Caco-2 (cell line): ENCODE data around the gene HOXA11. TPM values are rescaled to one million over a fixed set of nuclear protein-coding genes. Genes with fewer than 3 reads are reported as not detected.
A peak's percentile ranks its signal among the peaks of the same experiment; 100 is the strongest.

Source experiments
- BruUV-seq: library from RNA; stranded (reverse); fragments of 400-500 nt; replicated peaks from 2 replicates; lab custom pipeline; 2021; lab: Mats Ljungman, UMichigan
- CTCF ChIA-PET: fragments of 300-600 bp; sonication (Branson Sonifier 250); formaldehyde crosslinking; loops from one replicate; lab custom pipeline; 2022; ENCODE audit warnings: antibody characterized with exemption; lab: Charles Lee
- POLR2A ChIA-PET: fragments of 300-600 bp; sonication (Branson Sonifier 250); formaldehyde crosslinking; loops from one replicate; lab custom pipeline; 2022; ENCODE audit warnings: antibody characterized with exemption; lab: Charles Lee
- DNase-seq, 2 experiments: peaks; one replicate each; pipeline versions ENCODE4 v3.0.0 to v3.0.0-alpha.2; 2020 to 2022
- H3K27me3 ChIP-seq: replicated peaks from 2 replicates; pipeline ENCODE4 v1.6.0; 2011; ENCODE audit warnings: low read length; ENCODE audit not compliant: control insufficient read depth, insufficient read depth
- H3K36me3 ChIP-seq: 2 replicates; pipeline ENCODE4 v1.5.1; 2011; ENCODE audit warnings: low read length; ENCODE audit not compliant: control insufficient read depth, insufficient read depth
- H3K4me1 ChIP-seq: fragments of 250-450 bp; sonication (Bioruptor Pico); 2 replicates; pipeline ENCODE4 v1.5.1; 2020; ENCODE audit warnings: mild to moderate bottlenecking
- H3K4me3 ChIP-seq: 2 replicates; pipeline ENCODE4 v1.5.1; 2011; ENCODE audit warnings: low read depth, mild to moderate bottlenecking, control low read depth, low read length
- H3K9me3 ChIP-seq: fragments of 250-450 bp; sonication (Bioruptor Pico); 2 replicates; pipeline ENCODE4 v1.5.1; 2020; ENCODE audit warnings: mild to moderate bottlenecking, moderate library complexity
- H3K27ac Mint-ChIP-seq: one replicate; pipeline ENCODE4 v1.8.0; 2022; ENCODE audit warnings: mixed read lengths; ENCODE audit not compliant: unreplicated experiment
- H3K27me3 Mint-ChIP-seq: one replicate; pipeline ENCODE4 v1.8.0; 2022; ENCODE audit warnings: mixed read lengths; ENCODE audit not compliant: insufficient read depth, unreplicated experiment
- H3K36me3 Mint-ChIP-seq: one replicate; pipeline ENCODE4 v1.8.0; 2022; ENCODE audit warnings: mild to moderate bottlenecking, mixed read lengths; ENCODE audit not compliant: insufficient read depth, unreplicated experiment
- H3K4me1 Mint-ChIP-seq: one replicate; pipeline ENCODE4 v1.8.0; 2022; ENCODE audit warnings: low read depth, mixed read lengths; ENCODE audit not compliant: unreplicated experiment
- H3K4me3 Mint-ChIP-seq: one replicate; pipeline ENCODE4 v1.8.0; 2022; ENCODE audit warnings: mild to moderate bottlenecking, moderate library complexity, mixed read lengths; ENCODE audit not compliant: unreplicated experiment
- H3K9me3 Mint-ChIP-seq: one replicate; pipeline ENCODE4 v1.8.0; 2022; ENCODE audit warnings: mixed read lengths; ENCODE audit not compliant: unreplicated experiment
- intact Hi-C: fragments of 100-400 bp; cut with micrococcal nuclease; formaldehyde crosslinking; loops from one replicate; pipeline ENCODE4 v1.10.0; 2022; ENCODE audit not compliant: unreplicated experiment
- total RNA-seq: library from RNA; stranded (reverse); gene quantifications from 2 replicates; pipeline ENCODE4 v1.2.3, GENCODE V29; 2022
- TF ChIP-seq, protein P1 (sequence below), 2 experiments: fragments of 200-600 bp in 1 of 2; IDR thresholded peaks; 1 replicate in 1 of 2; 2 replicates in 1 of 2; pipeline versions ENCODE4 v1.5.1 to v1.8.0; 2011 to 2022; ENCODE audit warnings: antibody characterized with exemption in 1 of 2, control low read depth in 1 of 2, inconsistent platforms in 1 of 2, low read depth in 1 of 2, low read length in 1 of 2, mild to moderate bottlenecking in 1 of 2, moderate library complexity in 1 of 2; ENCODE audit not compliant: insufficient read depth in 1 of 2, severe bottlenecking in 1 of 2, unreplicated experiment in 1 of 2

Gene HOXA11
- total RNA-seq, 1 experiment from 2014 or later, result 0.73 TPM

DNA sequence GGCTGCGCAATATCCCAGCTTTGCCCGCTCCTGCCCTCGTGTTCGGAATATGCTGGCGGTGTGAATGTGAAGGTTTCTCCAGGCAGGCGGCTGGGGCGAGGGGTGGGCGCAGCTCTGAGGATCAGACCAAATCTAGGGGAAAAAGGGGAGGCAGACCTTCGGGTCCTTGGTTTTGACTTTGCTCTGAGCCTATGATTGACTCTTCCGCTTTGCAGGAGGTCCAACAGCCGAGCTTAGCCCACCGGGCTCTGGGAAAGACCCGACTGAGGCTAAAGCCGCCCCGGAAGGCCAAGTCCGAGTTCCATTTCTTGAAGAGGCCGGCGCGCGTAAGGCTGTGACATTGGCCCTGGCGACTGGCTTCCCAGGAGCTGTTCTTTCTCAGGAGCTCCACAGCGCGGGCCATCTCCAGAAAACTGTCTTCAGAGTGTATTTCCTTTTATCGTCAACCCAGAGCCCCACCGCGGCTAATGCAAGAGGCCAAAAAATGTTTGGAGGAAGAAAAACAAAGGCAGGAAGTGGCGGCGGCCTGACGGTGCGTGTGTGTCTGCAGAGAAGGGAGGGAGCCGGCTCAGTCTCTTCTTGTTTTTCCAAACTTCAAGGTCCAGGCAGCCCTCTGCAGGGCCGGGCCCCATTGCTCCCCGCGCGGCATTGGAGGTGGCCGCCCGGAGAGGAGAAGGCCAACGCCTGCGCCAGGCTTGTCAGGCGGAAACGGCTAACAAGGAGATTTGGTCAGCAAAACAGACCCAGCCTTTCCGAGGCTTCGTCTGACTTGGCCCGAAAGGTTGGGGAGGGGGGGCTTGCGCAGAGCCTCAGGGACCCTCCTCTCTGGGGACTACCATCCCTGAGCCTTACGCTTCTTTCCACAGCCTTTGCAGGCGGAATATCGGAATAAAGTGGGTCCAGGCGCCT is 3.6 kb upstream of the HOXA11 start:
- H3K27ac Mint-ChIP-seq, result no peak overlapping the region
- no peak overlapping the region for H3K4me3 ChIP-seq
- CTCF ChIA-PET, result no interaction called here

DNA sequence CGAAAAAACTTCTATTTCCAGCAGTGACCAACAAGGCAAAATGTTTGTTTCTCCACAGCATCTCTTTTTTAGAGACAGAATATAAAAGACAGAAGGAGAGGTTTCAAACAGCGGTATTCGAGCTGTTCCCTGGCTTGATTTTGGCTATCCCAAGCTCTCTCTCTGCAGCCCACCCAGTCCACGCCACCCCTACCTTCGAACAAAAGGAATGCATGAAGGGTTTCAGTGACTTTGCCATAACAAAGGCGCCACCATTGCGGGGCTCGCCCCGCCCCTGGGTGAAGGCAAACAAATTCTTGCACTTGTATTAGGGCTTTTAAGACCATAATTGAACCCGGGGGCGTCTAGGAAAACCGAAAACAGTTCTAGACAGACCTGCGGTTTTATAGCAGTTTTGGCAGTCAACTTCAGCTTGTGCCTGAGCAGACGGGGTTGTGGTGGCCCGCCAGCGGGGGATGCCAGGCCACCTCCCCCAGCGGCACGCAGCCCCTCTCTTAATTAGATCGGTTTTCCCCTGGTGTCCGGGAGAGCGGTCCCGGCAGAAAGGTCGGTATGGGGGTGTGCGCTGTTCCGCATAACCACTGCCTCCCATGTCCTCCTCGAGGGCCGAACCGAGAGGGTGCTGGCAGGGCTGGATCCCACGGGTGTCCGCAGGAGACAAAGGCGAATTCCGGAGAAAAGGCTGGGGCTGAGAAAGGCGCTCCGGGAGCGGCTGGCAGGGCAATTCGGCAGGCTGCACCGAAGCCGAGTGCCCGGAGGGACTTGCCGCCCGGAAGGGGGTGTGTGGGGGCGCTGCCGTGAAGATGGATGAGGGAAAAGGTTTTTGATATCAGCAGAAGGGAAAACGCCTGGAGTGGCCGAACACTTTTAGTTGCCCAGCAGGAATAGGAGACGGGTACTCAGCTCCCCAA is 2.7 kb upstream of the HOXA11 start:
- H3K27ac Mint-ChIP-seq, result no peak overlapping the region
- peaks cover 8% of the 10 kb centered on the region for H3K27me3 Mint-ChIP-seq
- CTCF ChIA-PET, result interaction anchor here (1.9 kb wide), 1 partner anchor 8 kb away, joined by 6 read pairs; no protein-coding TSS in a partner anchor

More for the DNA sequence above, 3.6 kb upstream of the HOXA11 start:
- H3K4me1 ChIP-seq, result peaks cover 7% of the 10 kb centered on the region; the same call in 1 of the 2 replicates
- peaks cover 7% of the 10 kb centered on the region for H3K4me1 Mint-ChIP-seq
- H3K9me3 ChIP-seq, result no peaks in the 10 kb centered on the region
- TF ChIP-seq, protein P1, sequence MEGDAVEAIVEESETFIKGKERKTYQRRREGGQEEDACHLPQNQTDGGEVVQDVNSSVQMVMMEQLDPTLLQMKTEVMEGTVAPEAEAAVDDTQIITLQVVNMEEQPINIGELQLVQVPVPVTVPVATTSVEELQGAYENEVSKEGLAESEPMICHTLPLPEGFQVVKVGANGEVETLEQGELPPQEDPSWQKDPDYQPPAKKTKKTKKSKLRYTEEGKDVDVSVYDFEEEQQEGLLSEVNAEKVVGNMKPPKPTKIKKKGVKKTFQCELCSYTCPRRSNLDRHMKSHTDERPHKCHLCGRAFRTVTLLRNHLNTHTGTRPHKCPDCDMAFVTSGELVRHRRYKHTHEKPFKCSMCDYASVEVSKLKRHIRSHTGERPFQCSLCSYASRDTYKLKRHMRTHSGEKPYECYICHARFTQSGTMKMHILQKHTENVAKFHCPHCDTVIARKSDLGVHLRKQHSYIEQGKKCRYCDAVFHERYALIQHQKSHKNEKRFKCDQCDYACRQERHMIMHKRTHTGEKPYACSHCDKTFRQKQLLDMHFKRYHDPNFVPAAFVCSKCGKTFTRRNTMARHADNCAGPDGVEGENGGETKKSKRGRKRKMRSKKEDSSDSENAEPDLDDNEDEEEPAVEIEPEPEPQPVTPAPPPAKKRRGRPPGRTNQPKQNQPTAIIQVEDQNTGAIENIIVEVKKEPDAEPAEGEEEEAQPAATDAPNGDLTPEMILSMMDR (IDR thresholded peaks at IDR 0.05; ENCODE audit: insufficient read depth in 1 of 2, low read depth in 1 of 2, low read length in 1 of 2, severe bottlenecking in 1 of 2, unreplicated experiment in 1 of 2), result no peak
- peak in 1 of 2 experiments; percentile 19 for DNase-seq
- peaks cover 5% of the 10 kb centered on the region for H3K27me3 ChIP-seq
- H3K9me3 Mint-ChIP-seq, result no peaks in the 10 kb centered on the region
- no TSS peak for BruUV-seq
- no peaks in the 10 kb centered on the region for H3K36me3 ChIP-seq
- H3K36me3 Mint-ChIP-seq, result peaks cover 6% of the 10 kb centered on the region
- peaks cover 8% of the 10 kb centered on the region for H3K27me3 Mint-ChIP-seq
- POLR2A ChIA-PET, result no interaction called here
- intact Hi-C loops, result no loop called here
- H3K4me3 Mint-ChIP-seq, result no peak overlapping the region

More for the DNA sequence above, 2.7 kb upstream of the HOXA11 start:
- intact Hi-C loops, result no loop called here
- BruUV-seq, result no TSS peak
- H3K4me3 ChIP-seq, result no peak overlapping the region
- H3K36me3 ChIP-seq, result no peaks in the 10 kb centered on the region
- TF ChIP-seq, protein P1 (IDR thresholded peaks at IDR 0.05; ENCODE audit: insufficient read depth in 1 of 2, low read depth in 1 of 2, low read length in 1 of 2, severe bottlenecking in 1 of 2, unreplicated experiment in 1 of 2), result no peak
- H3K27me3 ChIP-seq, result peaks cover 5% of the 10 kb centered on the region
- peaks cover 6% of the 10 kb centered on the region for H3K36me3 Mint-ChIP-seq
- peaks cover 7% of the 10 kb centered on the region for H3K4me1 Mint-ChIP-seq
- peaks cover 14% of the 10 kb centered on the region for H3K4me1 ChIP-seq
- no peaks in the 10 kb centered on the region for H3K9me3 ChIP-seq
- DNase-seq, result no peak
- no peaks in the 10 kb centered on the region for H3K9me3 Mint-ChIP-seq
- H3K4me3 Mint-ChIP-seq, result no peak overlapping the region
- POLR2A ChIA-PET, result no interaction called here
